ENCODE results near the gene RDH11. TPM values are rescaled to one million over a fixed set of nuclear protein-coding genes. Genes with fewer than 3 reads are reported as not detected.
"Not testable (repeated sequence)": the region's sequence is repeated elsewhere in the genome, so short reads cannot be mapped to it uniquely, and the experiment has no call there.

RDH11 gene
- total RNA-seq, 4 donors from 2014 or later: 35.6 to 74.6 (median 48.0) TPM

GRCh38 chr14:67727361-67727760, 31.8 kb upstream of the RDH11 start:
- no peak overlapping the region for H3K4me3 ChIP-seq
- TF ChIP-seq, protein P1, sequence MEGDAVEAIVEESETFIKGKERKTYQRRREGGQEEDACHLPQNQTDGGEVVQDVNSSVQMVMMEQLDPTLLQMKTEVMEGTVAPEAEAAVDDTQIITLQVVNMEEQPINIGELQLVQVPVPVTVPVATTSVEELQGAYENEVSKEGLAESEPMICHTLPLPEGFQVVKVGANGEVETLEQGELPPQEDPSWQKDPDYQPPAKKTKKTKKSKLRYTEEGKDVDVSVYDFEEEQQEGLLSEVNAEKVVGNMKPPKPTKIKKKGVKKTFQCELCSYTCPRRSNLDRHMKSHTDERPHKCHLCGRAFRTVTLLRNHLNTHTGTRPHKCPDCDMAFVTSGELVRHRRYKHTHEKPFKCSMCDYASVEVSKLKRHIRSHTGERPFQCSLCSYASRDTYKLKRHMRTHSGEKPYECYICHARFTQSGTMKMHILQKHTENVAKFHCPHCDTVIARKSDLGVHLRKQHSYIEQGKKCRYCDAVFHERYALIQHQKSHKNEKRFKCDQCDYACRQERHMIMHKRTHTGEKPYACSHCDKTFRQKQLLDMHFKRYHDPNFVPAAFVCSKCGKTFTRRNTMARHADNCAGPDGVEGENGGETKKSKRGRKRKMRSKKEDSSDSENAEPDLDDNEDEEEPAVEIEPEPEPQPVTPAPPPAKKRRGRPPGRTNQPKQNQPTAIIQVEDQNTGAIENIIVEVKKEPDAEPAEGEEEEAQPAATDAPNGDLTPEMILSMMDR (IDR thresholded peaks at IDR 0.05): no peak
- TF ChIP-seq POLR2A (IDR thresholded peaks at IDR 0.05): no peak
- no peaks in the 10 kb centered on the region for H3K9me3 ChIP-seq
- H3K36me3 ChIP-seq: no peaks in the 10 kb centered on the region
- H3K4me1 ChIP-seq: peaks cover 0 to 57% (median 14%) of the 10 kb centered on the region in 3 donors
- H3K27ac ChIP-seq: no peak overlapping the region
- WGBS, 2 donors: 96 to 97% methylated on average over 7 of the region's 7 CpGs
- peaks cover 0 to 13% (median 0%) of the 10 kb centered on the region in 4 donors for H3K27me3 ChIP-seq
- intact Hi-C loops (cut with DNase I): no loop called here
- DNase-seq: no peak

DNA sequence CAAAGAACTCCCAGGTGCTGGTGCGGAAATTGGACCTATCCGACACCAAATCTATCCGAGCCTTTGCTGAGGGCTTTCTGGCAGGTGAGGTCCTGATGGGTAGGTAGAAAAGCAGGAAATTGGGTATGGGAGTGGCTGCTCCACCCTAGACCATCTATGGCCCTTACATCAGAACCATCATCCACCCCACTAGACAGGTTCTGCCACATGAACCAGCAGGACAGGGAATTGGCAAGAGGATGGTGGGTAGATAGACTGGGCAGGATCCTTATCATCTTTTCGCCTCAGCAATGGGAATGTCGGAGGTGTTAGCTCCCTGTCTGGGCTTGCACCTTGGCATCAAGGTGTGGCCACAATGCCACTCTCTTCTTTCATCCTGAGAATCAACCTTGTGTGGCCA, 29.6 kb upstream of the RDH11 start:
- Histone ChIP-seq H3K4me3 (no peak overlapping the region), H3K9me3 (no peaks in the 10 kb centered on the region), H3K27me3 (peaks cover 0 to 13% (median 0%) of the 10 kb centered on the region in 4 donors), H3K27ac (peak overlapping the region; percentile 25 to 76 (median 59)), H3K36me3 (no peaks in the 10 kb centered on the region), H3K4me1 (peaks cover 0 to 64% (median 14%) of the 10 kb centered on the region in 3 donors)
- WGBS, 2 donors: 30 to 57% methylated on average over 4 to 5 of the region's 5 CpGs
- DNase-seq: no peak
- intact Hi-C loops (cut with DNase I): no loop called here
- TF ChIP-seq, protein P1 (IDR thresholded peaks at IDR 0.05): no peak
- no peak for TF ChIP-seq POLR2A (IDR thresholded peaks at IDR 0.05)

DNA sequence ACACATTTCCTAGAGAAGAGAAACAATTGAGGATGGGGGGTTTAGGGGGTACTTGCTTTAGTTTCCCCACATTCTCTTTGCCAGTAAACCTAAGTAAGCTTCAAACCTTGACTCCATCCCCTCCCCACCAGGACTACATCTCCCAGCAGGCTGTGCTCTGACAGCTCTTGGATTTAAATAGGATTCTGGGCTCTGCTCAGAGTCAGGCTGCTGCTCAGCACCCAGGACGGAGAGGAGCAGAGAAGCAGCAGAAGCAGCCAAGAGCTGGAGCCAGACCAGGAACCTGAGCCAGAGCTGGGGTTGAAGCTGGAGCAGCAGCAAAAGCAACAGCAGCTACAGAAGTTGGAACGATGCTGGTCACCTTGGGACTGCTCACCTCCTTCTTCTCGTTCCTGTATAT, 26.7 kb upstream of the RDH11 start:
- intact Hi-C loops (cut with DNase I): no loop called here
- H3K36me3 ChIP-seq: no peaks in the 10 kb centered on the region
- 0 to 5% methylated on average over 1 to 2 of the region's 3 CpGs for WGBS, 2 donors
- peaks cover 0 to 39% (median 9%) of the 10 kb centered on the region in 3 donors for H3K4me1 ChIP-seq
- TF ChIP-seq, protein P1 (IDR thresholded peaks at IDR 0.05): no peak
- peak in 1 of 4 donors; percentile 27 for TF ChIP-seq POLR2A (IDR thresholded peaks at IDR 0.05)
- no peak for DNase-seq
- no peaks in the 10 kb centered on the region for H3K9me3 ChIP-seq
- peak overlapping the region in 2 of 4 donors; percentile 30 to 54 for H3K27ac ChIP-seq
- H3K27me3 ChIP-seq: peaks cover 0 to 8% (median 0%) of the 10 kb centered on the region in 4 donors
- peak overlapping the region; percentile 5 to 34 (median 20) for H3K4me3 ChIP-seq

- no peak for DNase-seq
- intact Hi-C loops (cut with DNase I): no loop called here
- no peak overlapping the region for H3K4me3 ChIP-seq
- peaks cover 0 to 39% (median 9%) of the 10 kb centered on the region in 3 donors for H3K4me1 ChIP-seq
- H3K27ac ChIP-seq: no peak overlapping the region
- TF ChIP-seq POLR2A (IDR thresholded peaks at IDR 0.05): no peak
- TF ChIP-seq, protein P1 (IDR thresholded peaks at IDR 0.05): no peak
- H3K36me3 ChIP-seq: no peaks in the 10 kb centered on the region
- 55 to 67% methylated on average over 5 of the region's 5 CpGs for WGBS, 2 donors
- H3K27me3 ChIP-seq: peaks cover 0 to 8% (median 0%) of the 10 kb centered on the region in 4 donors
- H3K9me3 ChIP-seq: no peaks in the 10 kb centered on the region
Observed at GRCh38 chr14:67721875-67722274, 26.3 kb upstream of the RDH11 start.

DNA sequence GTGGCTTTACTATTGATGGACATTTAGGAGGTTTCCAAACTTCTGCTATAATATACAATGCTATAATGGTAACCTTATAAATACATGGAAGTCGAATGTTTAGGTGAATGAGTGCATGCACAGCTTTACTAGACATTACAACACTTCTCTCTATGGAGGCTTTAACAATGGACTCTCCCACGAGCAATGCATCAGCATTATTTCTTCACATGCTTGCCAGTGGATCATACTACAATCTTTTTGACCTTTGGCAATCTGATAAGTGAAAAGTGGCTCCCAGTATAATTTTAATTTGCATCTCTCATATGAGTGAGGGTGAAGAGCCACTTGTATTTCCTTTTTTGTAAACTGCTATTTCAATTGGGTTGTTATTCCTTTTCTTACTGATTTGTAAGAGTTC, 24.3 kb upstream of the RDH11 start:
- intact Hi-C loops (cut with DNase I): no loop called here
- Histone ChIP-seq H3K4me3 (no peak overlapping the region), H3K4me1 (peaks cover 0 to 23% (median 6%) of the 10 kb centered on the region in 3 donors), H3K36me3 (no peaks in the 10 kb centered on the region), H3K9me3 (no peaks in the 10 kb centered on the region), H3K27ac (no peak overlapping the region), H3K27me3 (peaks cover 0 to 8% (median 0%) of the 10 kb centered on the region in 4 donors)
- TF ChIP-seq, protein P1 (IDR thresholded peaks at IDR 0.05): no peak
- DNase-seq: no peak
- WGBS, 2 donors: 39 to 49% methylated on average over 2 of the region's 2 CpGs

DNA sequence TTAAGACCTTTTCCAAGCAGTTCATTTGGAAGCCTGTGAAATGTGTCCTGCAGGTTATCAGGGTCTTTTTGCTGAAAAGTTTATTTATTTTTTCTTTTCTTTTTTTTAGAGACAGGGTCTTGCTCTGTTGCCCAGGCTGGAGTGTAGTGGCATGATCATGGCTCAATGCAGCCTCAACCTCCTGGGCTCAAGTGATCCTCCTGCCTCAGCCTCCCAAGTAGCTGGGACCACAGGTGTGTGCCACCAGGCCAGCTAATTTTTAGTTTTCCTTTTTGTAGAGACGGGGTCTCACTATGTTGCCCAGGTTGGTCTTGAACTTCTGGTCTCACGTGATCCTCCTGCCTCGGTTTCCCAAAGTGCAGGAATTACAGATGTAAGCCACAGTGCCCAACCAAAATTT, 23.8 kb upstream of the RDH11 start:
- H3K36me3 ChIP-seq; DNase-seq; H3K27me3 ChIP-seq; H3K27ac ChIP-seq; intact Hi-C loops (cut with DNase I); H3K4me3 ChIP-seq; H3K9me3 ChIP-seq: not testable (repeated sequence)
- 79 to 90% methylated on average over 3 of the region's 3 CpGs for WGBS, 2 donors
- peaks cover 0 to 18% (median 6%) of the 10 kb centered on the region in 3 donors for H3K4me1 ChIP-seq

Measured in esophagus squamous epithelium (tissue), 5 donors.